ENCODE data around the gene RETREG3.
"Not testable (repeated sequence)": the region's sequence is repeated elsewhere in the genome, so short reads cannot be mapped to it uniquely, and the experiment has no call there.

Gene RETREG3

DNA sequence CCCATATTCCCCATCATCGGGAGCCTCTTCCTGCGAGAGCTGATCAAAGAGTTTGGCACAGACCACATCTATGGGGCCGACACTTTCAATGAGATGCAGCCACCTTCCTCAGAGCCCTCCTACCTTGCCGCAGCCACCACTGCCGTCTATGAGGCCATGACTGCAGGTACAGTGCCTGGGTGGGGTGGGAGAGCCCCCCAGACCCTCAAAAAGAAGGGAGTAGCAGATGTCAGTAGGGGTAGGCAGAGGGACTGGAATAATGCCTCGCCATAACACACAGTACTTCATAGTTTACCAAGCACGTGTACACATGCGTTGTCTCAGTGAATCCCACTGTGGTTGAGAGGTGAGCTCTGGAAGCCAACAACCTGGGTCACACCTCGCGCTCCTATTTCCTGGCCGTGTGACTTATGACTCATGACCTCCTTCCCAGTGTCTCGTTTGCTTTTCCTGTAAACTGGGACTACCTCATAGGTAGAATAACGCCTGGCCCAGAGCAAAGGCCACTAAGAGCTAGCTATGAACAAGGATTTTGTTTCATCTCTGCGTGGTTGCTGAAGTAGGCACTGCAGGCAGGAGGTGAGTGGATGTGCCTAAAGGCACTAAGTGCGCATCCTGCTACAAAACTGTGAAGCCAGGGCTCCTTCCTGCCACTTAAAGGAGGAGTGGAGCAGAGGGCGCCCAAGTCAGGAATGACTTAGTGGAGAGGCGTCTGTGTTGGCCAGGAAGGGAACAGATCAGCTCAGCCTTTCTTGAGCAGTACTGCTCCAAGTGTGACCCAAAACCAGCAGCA lies 67.9 kb downstream of the RETREG3 start:
- no peak for DNase-seq (ENCODE audit: low read depth)
- H3K4me3 ChIP-seq (ENCODE audit: low read length) = no peak overlapping the region
- no peak for TF ChIP-seq CTCF (conservative IDR thresholded peaks at IDR 0.05; ENCODE audit: low read length)

DNA sequence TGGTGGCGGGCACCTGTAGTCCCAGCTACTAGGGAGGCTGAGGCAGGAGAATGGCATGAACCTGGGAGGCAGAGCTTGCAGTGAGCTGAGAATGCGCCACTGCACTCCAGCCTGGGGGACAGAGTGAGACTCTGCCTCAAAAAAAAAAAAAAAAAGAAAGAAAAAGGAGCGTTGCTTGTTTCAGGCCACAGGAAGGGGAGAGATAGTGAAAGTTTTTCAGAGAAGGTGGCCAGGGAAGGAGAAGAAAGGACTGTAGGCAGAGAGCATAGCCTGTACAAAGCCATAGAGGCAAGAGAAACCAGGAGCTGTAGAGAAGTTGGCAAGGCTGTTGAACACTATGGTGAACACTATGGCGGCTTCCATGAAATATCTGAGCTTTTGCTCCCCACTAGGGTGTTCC lies 68.6 kb downstream of the RETREG3 start:
- DNase-seq (ENCODE audit: low read depth); H3K4me3 ChIP-seq (ENCODE audit: low read length): not testable (repeated sequence)

- no peak for DNase-seq (ENCODE audit: low read depth)
- no peak for TF ChIP-seq CTCF (conservative IDR thresholded peaks at IDR 0.05; ENCODE audit: low read length)
Measured at GRCh38 chr17:42538482-42538881, 70.7 kb downstream of the RETREG3 start.

DNA sequence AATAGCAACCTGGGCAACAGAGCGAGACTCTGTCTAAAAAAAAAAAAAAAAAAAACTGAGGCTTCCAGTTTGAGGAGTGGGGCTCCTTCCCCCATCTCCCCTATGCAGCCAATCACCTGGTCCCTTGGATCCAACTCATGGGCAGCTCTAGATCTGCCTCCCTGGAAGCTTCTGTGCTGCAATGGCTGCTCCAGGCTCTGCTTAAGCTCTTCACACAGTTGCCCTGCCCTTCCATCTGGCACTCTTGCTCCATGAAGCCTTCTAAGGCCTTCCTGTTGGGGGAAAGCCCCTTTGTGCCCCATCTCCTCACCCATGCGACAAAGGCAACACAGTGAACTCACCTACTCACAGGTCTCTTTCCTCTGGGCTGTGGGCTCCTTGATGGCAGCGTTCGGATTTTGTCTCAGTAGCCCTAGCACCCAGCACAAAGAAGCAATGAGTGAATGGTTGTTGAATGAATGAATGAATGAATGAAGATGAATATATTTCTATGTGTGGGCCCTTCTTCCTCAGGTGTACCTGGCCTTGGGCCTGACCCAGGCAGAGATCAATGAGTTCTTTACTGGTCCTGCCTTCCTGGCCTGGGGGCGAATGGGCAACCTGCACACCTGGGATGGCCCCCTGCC lies 71.2 kb downstream of the RETREG3 start:
- no peak overlapping the region for H3K4me3 ChIP-seq (ENCODE audit: low read length)
- TF ChIP-seq CTCF (conservative IDR thresholded peaks at IDR 0.05; ENCODE audit: low read length) = no peak
- DNase-seq (ENCODE audit: low read depth) = no peak

More at GRCh38 chr17:42538482-42538881, 70.7 kb downstream of the RETREG3 start:
- no peak overlapping the region for H3K4me3 ChIP-seq (ENCODE audit: low read length)

DNA sequence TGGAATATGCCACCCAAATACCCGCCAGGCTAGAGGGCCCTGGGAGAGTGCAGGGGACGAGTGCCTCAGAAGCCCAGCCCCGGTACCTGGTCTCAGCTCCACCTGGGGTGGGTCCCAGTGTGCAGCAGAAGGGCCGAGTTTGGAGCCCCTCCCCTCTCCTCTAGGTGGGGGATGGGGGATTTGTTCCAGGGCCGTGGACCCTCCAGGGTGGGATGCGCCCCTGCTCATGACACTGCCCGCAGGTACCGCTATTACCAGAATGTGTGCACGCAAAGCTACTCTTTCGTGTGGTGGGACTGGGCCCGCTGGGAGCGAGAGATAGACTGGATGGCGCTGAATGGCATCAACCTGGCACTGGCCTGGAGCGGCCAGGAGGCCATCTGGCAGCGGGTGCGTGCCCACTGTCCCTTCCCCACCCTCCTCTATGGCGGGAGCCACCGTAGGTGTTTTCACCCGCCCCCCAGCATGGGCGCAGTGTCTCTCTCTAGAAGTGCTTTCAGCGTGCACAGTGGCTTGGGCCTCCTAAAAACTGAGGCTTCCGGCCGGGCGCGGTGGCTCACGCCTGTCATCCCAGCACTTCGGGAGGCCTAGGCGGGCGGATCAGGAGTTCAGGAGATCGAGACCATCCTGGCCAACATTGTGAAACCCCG lies 71.9 kb downstream of the RETREG3 start:
- no peak for DNase-seq (ENCODE audit: low read depth)
- TF ChIP-seq CTCF (conservative IDR thresholded peaks at IDR 0.05; ENCODE audit: low read length) = no peak
- H3K4me3 ChIP-seq (ENCODE audit: low read length) = peak overlapping the region; percentile 78

- TF ChIP-seq CTCF (conservative IDR thresholded peaks at IDR 0.05; ENCODE audit: low read length) = no peak
- peak; percentile 84 for DNase-seq (ENCODE audit: low read depth)
- peak overlapping the region; percentile 78 for H3K4me3 ChIP-seq (ENCODE audit: low read length)
Measured at GRCh38 chr17:42536372-42537155, 72.6 kb downstream of the RETREG3 start.

GRCh38 chr17:42536048-42536371 lies 73.2 kb downstream of the RETREG3 start, which contains the start of gene NAGLU:
Gene NAGLU, plus strand, starts transcription at chr17:42536241. Its CDS starts 32 bp downstream, at chr17:42536273.
- peak; percentile 84 for DNase-seq (ENCODE audit: low read depth)
- TF ChIP-seq CTCF (conservative IDR thresholded peaks at IDR 0.05; ENCODE audit: low read length) = no peak
- H3K4me3 ChIP-seq (ENCODE audit: low read length) = peak within 1 kb of the TSS; percentile 78
